Ishikawa (cell line): ENCODE results near the gene MAP2K6.

Experiments
- CEBPB ChIP-seq: IDR thresholded peaks from 2 replicates; pipeline ENCODE4 v1.6.1; 2012
- EP300 ChIP-seq: IDR thresholded peaks from 2 replicates; pipeline ENCODE4 v1.6.1; 2012; ENCODE audit warnings: borderline replicate concordance
- MAX ChIP-seq: IDR thresholded peaks from 2 replicates; pipeline ENCODE4 v1.6.1; 2012
- NFIC ChIP-seq: IDR thresholded peaks from 2 replicates; pipeline ENCODE4 v1.6.1; 2012
- RAD21 ChIP-seq: IDR thresholded peaks from 2 replicates; pipeline ENCODE4 v1.6.1; 2012; ENCODE audit warnings: low read depth
- TAF1 ChIP-seq: IDR thresholded peaks from 2 replicates; pipeline ENCODE4 v1.6.1; 2012; ENCODE audit warnings: low read depth, mild to moderate bottlenecking
- TCF12 ChIP-seq: IDR thresholded peaks from 2 replicates; pipeline ENCODE4 v1.6.1; 2012; ENCODE audit warnings: low read depth
- TEAD4 ChIP-seq: IDR thresholded peaks from 2 replicates; pipeline ENCODE4 v1.6.1; 2012
- USF1 ChIP-seq: IDR thresholded peaks from 2 replicates; pipeline ENCODE4 v1.6.1; 2012
- YY1 ChIP-seq: IDR thresholded peaks from 2 replicates; pipeline ENCODE4 v1.6.1; 2012; ENCODE audit warnings: low read depth
- ZBTB7A ChIP-seq: IDR thresholded peaks from 2 replicates; pipeline ENCODE4 v1.6.1; 2012; ENCODE audit warnings: low read depth
- TF ChIP-seq, protein P1 (sequence below): IDR thresholded peaks from 2 replicates; pipeline ENCODE4 v1.6.1; 2012; ENCODE audit warnings: low read depth, mild to moderate bottlenecking

- TF ChIP-seq RAD21 (no peak), MAX (no peak), TCF12 (no peak), CEBPB (no peak), YY1 (no peak), USF1 (no peak), TAF1 (no peak), TEAD4 (no peak), EP300 (no peak), ZBTB7A (no peak), NFIC (no peak)
- TF ChIP-seq, protein P1, sequence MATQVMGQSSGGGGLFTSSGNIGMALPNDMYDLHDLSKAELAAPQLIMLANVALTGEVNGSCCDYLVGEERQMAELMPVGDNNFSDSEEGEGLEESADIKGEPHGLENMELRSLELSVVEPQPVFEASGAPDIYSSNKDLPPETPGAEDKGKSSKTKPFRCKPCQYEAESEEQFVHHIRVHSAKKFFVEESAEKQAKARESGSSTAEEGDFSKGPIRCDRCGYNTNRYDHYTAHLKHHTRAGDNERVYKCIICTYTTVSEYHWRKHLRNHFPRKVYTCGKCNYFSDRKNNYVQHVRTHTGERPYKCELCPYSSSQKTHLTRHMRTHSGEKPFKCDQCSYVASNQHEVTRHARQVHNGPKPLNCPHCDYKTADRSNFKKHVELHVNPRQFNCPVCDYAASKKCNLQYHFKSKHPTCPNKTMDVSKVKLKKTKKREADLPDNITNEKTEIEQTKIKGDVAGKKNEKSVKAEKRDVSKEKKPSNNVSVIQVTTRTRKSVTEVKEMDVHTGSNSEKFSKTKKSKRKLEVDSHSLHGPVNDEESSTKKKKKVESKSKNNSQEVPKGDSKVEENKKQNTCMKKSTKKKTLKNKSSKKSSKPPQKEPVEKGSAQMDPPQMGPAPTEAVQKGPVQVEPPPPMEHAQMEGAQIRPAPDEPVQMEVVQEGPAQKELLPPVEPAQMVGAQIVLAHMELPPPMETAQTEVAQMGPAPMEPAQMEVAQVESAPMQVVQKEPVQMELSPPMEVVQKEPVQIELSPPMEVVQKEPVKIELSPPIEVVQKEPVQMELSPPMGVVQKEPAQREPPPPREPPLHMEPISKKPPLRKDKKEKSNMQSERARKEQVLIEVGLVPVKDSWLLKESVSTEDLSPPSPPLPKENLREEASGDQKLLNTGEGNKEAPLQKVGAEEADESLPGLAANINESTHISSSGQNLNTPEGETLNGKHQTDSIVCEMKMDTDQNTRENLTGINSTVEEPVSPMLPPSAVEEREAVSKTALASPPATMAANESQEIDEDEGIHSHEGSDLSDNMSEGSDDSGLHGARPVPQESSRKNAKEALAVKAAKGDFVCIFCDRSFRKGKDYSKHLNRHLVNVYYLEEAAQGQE, result no peak
Measured at GRCh38 chr17:69373069-69373468, 41.4 kb upstream of the MAP2K6 start.
